GM12864 (cell line): Measurements from ENCODE around the gene AGBL2.
"Not testable (repeated sequence)": the region's sequence is repeated elsewhere in the genome, so short reads cannot be mapped to it uniquely, and the experiment has no call there.

Experiments used
- DNase-seq: peaks from one replicate; pipeline ENCODE4 v3.0.0-alpha.2; 2011; ENCODE audit warnings: low read depth
- H3K4me3 ChIP-seq: 2 replicates; pipeline ENCODE4 v1.5.1; 2011; ENCODE audit warnings: mild to moderate bottlenecking, low read depth, low read length, control low read depth
- CTCF ChIP-seq: IDR thresholded peaks from 2 replicates; pipeline ENCODE4 v1.5.1; 2011; ENCODE audit warnings: low read depth, mild to moderate bottlenecking, moderate library complexity, low read length, control low read depth, inconsistent platforms; ENCODE audit errors: missing control alignments

Gene AGBL2

GRCh38 chr11:47714554-47715081 is 551 bp downstream of the AGBL2 start:
- no peak for DNase-seq
- peak overlapping the region; percentile 63 for H3K4me3 ChIP-seq
- no peak for TF ChIP-seq CTCF

GRCh38 chr11:47711816-47712215 is 3.4 kb downstream of the AGBL2 start:
- H3K4me3 ChIP-seq, result no peak overlapping the region
- TF ChIP-seq CTCF, result no peak
- DNase-seq, result no peak

GRCh38 chr11:47711225-47711624 is 3.9 kb downstream of the AGBL2 start:
- no peak for TF ChIP-seq CTCF
- H3K4me3 ChIP-seq, result no peak overlapping the region
- no peak for DNase-seq

GRCh38 chr11:47707275-47707786 is 7.8 kb downstream of the AGBL2 start:
- not testable (repeated sequence) for H3K4me3 ChIP-seq, DNase-seq

GRCh38 chr11:47705721-47706120 is 9.4 kb downstream of the AGBL2 start:
- TF ChIP-seq CTCF, result no peak
- H3K4me3 ChIP-seq, result no peak overlapping the region
- no peak for DNase-seq

GRCh38 chr11:47691979-47692378 is 23.2 kb downstream of the AGBL2 start:
- no peak for DNase-seq
- TF ChIP-seq CTCF, result no peak
- H3K4me3 ChIP-seq, result no peak overlapping the region

GRCh38 chr11:47689480-47689879 is 25.7 kb downstream of the AGBL2 start:
- no peak overlapping the region for H3K4me3 ChIP-seq
- no peak for TF ChIP-seq CTCF
- DNase-seq, result no peak
